GM12801 (cell line): ENCODE data around the gene ACTR8.

Source experiments
- TF ChIP-seq, protein P1 (sequence below): IDR thresholded peaks from one replicate; pipeline ENCODE4 v1.5.1; 2011; ENCODE audit warnings: control low read depth; ENCODE audit not compliant: insufficient read length; ENCODE audit errors: extremely low read depth

Gene ACTR8

DNA sequence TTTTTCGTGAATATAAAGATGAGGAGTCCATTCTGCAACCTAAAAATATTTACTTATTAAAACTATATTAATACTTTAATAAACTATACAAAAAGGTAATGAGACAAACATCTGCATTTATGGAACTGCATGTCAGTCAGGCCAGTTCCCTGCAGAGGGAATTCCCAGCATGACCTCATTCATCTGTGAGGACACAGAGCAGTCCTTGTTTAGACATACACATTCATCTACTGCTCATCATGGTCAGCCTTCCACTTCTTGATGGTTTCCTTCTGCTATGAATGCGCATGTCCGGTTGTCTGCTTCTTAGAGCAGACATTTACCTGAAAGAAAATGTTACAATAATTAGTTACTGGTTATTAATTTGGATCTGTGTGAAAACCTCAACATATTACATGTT lies 3.3 kb upstream of the ACTR8 start:
- TF ChIP-seq, protein P1, sequence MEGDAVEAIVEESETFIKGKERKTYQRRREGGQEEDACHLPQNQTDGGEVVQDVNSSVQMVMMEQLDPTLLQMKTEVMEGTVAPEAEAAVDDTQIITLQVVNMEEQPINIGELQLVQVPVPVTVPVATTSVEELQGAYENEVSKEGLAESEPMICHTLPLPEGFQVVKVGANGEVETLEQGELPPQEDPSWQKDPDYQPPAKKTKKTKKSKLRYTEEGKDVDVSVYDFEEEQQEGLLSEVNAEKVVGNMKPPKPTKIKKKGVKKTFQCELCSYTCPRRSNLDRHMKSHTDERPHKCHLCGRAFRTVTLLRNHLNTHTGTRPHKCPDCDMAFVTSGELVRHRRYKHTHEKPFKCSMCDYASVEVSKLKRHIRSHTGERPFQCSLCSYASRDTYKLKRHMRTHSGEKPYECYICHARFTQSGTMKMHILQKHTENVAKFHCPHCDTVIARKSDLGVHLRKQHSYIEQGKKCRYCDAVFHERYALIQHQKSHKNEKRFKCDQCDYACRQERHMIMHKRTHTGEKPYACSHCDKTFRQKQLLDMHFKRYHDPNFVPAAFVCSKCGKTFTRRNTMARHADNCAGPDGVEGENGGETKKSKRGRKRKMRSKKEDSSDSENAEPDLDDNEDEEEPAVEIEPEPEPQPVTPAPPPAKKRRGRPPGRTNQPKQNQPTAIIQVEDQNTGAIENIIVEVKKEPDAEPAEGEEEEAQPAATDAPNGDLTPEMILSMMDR: no peak

- TF ChIP-seq, protein P1: no peak
Measured at GRCh38 chr3:53884623-53885022, 2.7 kb upstream of the ACTR8 start.

- TF ChIP-seq, protein P1: no peak
Measured at GRCh38 chr3:53883008-53883407, 1.1 kb upstream of the ACTR8 start.

- TF ChIP-seq, protein P1: no peak
Measured at GRCh38 chr3:53880396-53881345, 1.3 kb downstream of the ACTR8 start.

- TF ChIP-seq, protein P1: no peak
Measured at GRCh38 chr3:53865732-53866499, 16.0 kb downstream of the ACTR8 start.

DNA sequence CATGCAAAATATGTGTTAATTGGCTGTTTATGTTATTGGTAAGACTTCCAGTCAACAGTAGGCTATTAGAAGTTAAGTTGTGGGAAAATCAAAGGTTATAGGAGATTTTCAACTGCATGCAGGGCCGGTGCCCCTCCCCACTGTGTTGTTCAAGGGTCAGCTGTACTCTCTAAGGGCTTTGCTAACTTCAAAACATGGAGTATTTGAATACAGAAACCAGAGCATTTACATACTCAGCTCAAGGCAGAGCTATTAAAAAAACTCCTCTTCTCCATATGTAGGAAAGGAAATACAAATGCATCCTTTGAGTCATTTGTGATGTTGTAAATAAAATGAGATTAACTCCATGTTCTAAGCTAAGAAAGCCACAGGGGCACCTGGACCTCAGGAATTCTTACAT lies 18.8 kb downstream of the ACTR8 start:
- TF ChIP-seq, protein P1: no peak

DNA sequence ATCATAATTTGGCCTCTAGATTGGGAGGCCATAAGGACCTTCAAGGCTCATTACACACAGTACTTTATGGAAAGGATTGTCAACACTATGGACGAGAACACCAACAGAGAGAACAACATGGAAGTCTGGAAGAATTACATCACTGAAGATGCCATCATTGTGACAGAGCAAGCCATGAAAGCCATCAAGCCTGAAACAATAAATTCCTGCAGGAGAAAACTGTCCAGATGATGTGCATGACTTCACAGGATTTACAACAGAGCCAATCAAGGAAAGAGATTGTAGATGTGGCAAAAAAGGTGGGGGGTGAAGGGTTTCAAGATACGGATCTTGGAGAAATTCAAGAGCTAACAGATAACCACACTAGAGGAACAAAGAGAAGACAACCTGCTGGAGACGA lies 19.7 kb downstream of the ACTR8 start:
- TF ChIP-seq, protein P1: no peak
